Lung microvascular endothelial cell (primary cell): ENCODE data around the gene CD300LB. TPM values are rescaled to one million over a fixed set of nuclear protein-coding genes. Genes with fewer than 3 reads are reported as not detected.

Experiments
- DNase-seq, 2 donors: peaks; one replicate each; pipeline versions ENCODE4 v3.0.0 to v3.0.0-alpha.2; 2010; ENCODE audit warnings: low read depth in 2 of 2
- total RNA-seq: library from RNA; depleted of rRNA; stranded (reverse); fragments of >200 nt; gene quantifications from 2 replicates; pipeline ENCODE4 v1.2.1, GENCODE V29; 2014

The CD300LB gene
- total RNA-seq, 1 donor from 2014 or later, result not detected

DNA sequence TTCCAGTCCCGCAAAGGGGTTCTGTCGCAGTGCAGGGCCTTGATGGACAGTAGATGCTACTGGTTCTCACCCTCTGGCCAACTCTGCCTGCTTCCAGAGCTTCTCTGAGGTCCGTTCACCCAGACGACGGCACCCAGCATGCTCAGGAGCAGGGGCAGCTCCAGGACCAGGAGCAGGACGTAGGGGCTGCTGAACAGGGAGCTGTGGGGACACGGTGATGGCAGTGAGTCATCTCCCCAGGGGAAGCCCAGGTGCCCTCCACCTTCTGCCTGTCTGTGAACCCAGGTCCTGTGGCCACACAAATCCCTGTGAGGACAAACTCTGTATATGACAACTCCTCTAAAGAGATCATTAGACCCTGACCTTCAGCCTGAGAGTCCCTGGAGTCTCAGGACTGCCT lies 18.1 kb upstream of the CD300LB start:
- no peak for DNase-seq

DNA sequence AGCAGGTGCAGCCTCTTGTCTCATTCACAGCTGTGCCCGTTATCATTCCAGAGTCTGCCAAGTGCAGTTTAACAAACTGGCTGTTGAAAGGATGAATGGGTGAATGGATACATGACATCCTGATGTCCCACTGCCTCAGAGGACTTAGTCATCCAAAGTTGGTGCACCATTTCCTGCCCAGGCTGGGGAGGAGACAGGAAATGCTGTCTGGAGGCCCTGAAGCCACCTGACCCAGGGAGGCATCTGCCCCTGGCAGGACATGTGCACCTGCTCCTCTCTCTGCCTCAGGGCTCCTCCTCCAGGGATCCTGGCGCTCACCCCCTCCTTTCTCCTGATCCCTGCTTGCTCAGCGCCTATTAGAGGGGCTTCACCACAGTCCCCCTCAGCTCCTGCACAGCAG lies 16.5 kb upstream of the CD300LB start:
- DNase-seq, result no peak

DNA sequence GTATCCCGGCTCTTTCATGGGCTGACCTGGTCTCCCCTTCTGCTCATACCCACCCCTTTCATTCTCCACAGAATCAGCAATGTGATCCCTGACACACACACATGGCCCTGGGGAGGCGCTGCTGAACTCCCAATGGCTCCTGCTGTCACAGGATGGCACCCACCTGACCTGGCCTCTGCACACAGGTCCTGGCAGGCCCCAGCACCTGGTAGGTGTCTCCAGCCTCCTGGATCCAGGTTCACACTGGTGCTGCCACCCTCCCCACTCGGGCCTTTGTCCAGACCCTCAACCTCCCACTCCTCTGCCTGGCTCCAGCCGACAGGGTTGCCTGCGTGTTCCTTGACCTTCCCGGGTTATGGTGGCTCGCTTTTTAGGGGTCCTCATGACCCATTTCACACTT lies 16.0 kb upstream of the CD300LB start:
- DNase-seq, result no peak

DNA sequence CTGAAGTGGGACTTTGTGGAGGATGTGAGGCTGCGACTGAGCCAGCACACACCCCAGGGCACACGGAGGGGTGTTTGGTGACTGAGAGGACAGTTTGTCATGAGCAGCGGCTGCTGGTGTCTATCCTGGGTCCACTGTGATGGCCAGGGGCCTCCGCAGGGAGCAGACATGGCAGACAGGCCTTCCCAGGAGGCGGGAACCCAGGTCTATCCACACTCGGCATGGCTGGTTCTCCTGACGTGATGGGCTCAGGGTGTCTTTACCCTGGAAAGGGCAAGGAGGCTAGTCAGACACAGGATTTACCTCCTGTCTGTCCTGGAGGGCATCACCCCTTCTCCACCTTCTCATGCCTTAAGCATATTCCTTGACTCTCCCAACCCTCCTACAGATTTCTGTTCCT lies 15.3 kb upstream of the CD300LB start:
- no peak for DNase-seq

DNA sequence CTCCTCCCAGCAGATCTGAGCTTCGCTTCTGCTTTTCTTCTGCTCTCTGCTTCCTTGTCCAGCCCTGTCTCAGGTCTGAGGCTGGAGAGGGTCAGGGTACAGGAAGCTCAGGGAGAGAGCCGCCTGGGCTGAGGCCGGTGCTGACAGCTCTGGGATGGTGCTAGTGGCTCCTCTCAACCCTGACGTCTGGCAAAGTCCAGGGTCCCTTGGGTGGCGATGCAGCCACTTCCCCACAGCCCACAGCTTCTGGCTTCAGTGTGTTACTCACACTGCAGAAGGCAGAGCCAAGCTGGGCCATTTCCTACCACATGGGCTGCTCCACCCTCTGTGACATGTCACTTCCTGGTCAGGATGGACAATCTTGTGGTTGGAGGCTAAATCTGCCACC lies 14.6 kb upstream of the CD300LB start, which contains the start of gene CD300C:
Gene CD300C, minus strand, starts transcription at position 273 of the 388 bp plus-strand sequence. CDS start 333 bp downstream, outside the sequence.
- no peak for DNase-seq

DNA sequence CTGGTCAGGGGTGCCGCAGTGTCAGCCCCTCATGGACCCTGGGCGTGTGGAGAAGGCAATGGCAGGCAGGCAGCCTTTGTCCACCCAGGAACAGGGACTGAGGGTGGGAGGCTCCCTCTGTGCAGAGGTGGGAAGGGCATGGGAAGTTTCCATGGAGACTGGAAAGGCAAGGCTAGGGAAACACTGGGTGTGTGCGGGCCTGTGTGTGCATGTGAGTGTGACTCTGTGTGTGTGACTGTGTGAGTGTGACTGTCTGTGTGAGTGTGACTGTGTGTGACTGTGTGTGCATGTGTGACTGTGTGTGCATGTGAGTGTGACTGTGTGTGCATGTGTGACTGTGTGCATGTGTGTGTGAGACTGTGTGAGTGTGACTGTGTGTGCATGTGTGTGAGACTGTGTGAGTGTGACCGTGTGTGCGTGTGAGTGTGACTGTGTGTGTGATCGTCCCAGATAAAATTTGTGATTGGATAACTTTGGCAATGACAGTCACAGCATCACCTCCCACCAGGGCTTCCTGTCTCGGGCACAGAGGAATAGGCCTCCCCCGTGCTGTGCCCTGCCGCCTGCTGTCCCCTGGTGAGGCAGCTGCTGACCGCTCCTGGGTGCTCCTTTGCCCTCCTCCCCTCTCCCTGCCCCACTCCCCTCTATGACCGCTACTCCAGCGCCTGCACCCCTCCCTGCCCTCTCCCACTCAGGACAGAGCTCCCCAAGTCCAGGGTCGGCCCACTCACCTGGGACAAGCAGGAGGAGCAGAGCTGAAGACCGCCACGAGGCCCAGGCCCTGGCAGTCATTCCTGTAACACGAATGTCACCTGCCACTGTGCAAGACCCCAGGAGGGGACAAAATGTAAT lies 13.9 kb upstream of the CD300LB start:
- DNase-seq, result no peak

DNA sequence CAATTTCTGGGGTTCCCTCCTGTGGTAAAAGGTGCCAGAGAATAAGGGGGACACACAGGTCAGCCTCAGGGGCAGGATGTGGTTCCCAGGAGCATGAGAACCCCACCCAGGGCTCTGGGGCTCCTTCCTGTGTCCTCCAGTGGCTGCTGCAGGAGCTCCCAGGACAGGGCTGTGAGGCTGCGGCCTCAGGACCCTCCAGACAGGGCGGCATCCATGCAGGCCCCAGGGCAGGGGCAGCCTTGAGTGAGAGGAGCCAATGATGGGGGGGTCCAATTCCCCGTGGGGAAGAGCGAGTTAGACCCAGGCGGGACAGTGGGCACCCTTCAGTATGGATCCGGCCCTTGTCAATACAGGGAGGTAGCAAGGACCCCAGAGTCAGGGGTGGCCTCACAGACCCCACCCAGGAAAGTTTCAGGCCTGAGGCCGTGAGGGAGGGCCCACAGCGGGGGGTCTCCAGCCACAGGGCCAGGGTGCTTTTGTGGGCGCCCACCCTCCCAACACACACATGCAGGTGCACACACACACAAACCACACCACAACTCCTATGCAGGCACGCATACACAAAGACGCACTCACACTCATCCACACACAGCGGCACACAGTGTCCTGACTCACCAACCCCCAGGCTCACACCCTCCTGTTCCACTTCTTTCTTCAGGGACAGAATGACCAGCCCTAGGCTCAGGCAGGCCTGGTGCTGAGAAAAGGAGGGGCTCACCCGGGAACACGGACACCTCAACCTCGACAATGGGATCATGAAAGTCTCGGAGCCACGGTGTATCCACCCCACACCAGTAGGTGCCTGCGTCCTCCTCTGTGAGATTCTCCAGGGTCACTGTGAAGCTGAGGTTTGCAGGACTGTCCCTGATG lies 12.9 kb upstream of the CD300LB start:
- DNase-seq, result no peak

DNA sequence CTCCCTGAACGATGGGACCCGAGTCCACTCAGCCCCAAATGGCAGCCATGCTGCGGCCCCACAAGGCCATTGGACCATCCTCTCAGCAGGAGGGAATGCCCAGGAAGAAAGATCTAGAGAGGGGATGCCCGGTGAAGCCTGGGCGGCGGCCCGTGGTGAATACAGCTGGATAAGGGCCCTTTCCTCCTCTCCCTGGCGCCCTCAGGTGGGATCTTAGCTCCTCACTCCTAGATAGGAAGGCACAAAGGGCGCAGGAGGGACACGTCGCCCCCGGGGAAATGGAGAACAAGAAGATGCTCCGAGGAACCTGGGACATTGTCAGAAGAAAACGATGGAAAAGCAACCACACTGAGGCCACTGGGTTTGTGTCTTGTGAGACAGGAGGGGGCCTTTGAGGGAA lies 12.1 kb upstream of the CD300LB start:
- no peak for DNase-seq

DNA sequence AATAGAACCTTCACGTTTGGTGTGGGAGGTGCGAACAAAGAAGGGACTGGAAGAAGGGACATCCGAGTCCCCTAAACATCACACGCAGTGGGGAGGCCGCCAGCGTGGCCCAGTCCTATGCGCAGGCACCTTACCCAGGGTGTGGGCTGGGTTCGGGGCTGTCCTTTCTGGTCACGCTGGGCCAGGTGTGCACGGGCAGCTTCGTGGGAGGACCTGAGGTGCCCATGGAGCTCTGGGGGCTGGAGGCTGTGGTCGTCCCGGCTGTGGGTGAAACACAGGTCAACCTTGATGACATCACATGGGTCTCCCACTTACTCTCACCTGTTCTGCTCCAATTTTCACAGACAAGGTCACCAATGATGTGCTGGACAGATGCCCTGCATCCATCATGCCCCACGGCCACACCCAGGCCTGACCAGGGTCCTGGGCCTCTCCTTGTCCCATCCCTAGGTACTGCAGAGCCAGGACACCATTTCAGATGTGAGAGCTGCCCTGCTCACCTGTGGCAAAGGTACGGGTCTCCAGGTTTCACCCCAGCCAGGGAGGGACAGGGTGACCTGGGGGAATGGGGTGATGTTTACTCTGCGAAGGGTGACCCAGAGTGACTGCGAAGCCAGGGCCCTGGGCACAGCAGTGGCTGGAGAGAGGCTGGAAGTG lies 11.6 kb upstream of the CD300LB start:
- no peak for DNase-seq

DNA sequence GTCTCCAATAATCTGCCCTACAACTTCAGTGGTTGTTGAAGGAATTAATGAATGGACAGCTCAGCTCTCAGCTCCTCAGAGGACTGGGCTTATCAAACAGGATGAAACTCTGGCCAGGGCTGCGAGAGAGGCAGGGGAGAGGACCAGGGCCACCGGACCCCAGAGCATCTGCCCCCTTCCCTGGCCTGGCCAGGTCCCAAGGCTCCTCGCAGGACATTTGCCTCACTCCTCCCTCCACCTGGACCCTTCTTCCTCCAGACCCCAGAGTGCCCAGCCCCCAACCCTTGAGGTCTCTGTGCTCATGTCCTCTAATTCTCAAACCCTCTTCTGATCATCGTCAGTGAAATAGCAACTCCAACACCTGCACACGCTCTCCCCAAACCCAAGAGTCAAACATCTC lies 10.9 kb upstream of the CD300LB start:
- DNase-seq, result no peak

DNA sequence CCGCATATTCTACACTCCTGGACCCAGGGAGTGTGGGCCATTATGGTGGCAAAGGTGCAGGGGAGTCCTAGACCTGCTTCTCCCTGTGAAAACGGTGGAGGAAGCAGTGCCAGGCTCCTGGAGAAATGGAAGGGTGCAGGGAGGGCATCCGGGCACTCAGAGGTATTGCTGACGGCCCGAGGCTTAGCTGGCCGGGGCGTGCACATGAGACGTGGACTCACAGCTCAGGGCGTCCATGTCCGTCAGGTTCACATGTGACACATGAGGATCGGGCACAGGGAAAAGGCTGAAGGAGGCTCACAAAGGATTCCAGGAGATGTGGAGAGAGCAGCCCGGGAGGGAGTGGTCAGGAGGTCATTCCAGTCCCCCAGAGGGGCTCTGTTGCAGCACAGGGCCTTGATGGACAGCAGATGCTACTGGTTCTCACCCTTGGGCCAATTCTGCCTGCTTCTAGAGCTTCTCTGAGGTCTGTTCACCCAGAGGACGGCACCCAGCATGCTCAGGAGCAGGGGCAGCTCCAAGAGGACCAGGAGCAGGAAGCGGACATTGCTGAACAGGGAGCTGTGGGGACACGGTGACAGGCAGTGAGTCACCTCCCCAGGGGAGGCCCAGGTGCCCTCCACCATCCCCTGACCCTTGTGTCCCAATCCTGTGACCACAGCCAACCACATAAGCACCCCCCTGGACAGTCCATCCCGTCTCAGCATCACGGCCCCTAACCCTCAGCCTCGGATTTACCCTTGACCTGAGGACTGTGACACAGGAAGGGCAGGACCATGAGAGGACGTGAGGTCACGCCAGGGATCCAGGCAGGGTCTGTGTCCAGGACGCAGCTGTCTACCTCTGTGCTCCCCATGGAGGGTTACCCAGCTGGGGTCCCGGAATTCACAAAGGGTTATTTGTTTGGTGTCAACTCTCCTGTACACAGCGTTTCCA lies 10.2 kb upstream of the CD300LB start:
- no peak for DNase-seq

DNA sequence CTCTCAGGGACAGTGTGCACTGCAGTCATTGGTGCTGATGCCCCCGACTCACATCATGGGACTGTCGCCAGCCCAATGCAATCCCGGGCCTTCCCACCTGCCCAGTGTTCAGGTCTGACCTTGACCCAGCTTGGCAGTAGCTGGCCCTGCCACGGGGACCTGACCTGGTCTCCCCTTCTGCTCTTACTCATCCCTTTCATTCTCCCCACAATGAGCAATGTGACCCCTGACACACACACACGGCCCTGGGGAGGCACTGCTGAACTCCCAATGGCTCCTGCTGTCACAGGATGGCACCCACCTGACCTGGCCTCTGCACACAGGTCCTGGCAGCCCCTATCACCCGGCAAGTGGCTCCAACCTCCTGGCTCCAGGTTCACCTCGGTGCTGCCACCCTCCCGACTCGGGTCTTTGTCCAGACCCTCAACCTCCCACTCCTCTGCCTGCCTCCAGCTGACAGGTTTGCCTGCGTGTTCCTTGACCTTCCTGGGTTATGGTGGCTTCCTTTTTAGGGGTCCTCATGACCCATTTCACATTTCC lies 8.1 kb upstream of the CD300LB start:
- no peak for DNase-seq

DNA sequence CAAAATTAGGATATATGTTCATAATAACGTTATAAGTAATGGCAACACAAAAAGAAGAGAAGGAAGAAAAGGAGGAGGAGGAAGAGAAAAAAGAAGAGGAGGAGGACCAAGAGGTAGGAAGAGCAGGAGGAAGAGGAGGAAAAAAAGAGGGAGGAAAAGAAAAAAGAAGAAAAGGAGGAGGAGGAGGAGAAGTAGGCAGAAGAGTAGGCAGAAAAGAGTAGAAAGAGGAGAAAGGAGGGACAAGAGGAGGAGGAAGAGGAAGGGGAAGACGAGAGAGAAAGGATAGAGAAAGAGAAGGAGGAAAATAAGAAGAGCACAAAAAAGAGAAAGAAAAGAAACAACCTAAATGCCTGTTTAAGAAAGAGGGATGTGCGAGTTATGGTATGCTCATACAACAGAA lies 5.6 kb upstream of the CD300LB start:
- DNase-seq, result no peak

DNA sequence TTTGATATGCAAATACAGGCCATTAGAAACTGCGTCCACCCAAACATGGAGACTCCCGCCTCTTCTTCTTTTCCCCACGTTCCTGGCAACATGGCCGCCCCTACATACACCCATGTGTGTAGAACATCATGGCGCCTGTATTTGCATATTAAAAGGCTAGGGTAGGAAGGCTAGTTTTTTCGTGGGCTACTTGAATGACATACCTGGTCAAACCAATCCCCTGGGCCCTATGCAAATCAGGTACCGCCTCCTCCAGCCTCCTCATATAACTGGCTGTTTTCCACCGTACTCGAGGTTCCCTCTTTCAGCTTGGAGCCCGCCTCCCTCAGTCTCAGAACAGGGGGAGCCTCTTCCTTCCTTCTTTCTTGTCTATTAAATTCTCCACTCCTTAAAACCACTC lies 840 bp upstream of the CD300LB start:
- no peak for DNase-seq

DNA sequence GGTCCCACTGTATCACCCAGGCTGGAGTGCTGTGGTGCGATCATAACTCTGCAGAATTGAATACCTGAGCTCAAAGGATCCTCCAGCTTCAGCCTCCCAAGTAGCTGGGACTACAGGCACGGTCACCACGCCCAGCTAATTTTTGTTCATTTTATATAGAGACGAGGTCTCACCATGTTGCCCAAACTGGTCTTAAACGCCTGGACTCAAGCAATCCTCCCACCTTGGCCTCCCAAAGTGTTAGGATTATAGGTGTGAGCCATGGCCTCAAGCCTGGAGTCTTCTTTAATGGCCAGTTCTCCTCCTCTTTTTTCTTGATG lies 484 bp downstream of the CD300LB start:
- no peak for DNase-seq

DNA sequence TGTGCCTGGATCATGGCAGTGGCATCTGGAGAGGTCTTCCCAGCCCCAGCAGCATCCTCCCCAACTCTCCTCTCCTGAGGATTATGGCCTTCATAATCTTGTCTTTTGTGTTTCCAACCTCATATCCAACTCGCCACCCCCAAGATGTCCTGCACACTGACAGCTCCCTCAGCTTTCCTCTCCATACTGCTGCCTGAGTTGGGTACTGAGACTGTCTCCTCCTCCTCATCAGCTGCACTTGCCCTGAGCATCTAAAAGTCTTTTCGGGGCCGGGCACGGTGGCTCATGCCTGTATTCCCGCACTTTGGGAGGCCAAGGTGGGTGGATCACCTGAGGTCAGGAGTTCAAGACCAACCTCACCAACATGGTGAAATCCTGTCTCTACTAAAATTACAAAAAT lies 2.0 kb downstream of the CD300LB start:
- DNase-seq, result no peak

DNA sequence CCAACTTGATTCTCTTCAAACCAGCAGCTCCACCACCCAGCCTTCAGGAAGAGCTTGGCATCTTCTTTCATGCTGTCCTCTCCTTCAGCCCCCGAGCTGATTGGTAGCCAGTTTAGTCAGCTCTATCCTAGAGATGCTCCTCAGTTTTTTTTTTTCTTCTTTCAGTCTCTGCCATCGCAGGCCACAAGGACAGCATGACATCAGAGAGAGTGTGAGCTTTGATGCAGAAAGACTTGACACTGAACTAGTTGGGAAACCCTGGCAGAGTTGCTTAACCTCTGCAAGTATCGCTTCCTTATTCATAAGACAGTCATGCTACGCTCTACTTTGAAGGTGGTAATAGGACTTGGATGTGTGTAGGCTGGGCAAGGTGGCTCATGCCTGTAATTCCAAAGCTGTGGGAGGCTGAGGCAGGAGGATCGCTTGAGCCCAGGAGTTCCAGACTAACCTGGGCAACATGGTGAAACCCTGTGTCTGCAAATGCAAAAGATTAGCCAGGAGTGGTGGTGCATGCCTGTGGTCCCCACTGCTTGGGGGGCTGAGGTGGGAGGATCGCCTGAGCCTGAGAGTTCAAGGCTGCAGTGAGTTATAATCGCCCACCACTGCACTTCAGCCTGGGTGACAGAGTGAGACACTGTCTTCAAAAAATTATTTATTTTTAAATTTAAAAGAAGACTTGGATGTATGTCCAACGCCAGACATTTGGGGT lies 2.6 kb downstream of the CD300LB start:
- DNase-seq, result no peak

DNA sequence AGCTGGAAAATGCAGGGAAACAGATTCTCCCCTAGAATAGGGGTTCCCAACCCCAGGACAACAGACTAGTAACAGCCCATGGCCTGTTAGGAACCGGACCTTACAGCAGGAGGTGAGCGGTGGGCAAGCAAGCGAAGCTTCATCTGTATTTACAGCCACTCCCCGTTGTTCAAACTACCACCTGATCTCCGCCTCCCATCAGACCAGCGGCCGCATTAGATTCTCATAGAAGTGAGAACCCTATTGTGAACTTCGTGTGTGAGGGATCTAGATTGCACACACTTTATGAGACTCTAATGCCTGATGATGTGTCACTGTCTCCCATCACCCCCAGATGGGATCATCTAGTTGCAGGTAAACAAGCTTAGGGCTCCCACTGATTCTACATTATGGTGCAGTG lies 3.5 kb downstream of the CD300LB start:
- DNase-seq, result no peak

DNA sequence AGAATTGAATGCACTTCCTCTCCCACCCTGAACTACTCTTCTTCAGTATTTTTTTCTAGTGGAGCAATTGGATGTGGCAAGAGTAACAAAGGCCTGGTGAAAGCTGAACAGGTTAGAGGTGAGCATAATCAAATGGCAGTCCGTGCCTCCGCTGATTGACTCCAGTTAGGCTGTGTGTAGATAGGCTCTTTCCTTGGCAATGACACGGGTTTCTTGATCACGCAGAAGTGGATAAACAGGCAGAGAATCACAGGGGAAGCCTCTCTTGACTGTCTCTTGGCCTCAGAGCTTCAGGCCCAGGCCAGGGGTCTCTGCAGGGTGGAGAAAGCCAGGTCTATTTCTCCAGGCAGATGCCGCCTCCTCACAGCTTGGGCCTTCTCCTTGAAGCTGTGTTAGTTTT lies 4.2 kb downstream of the CD300LB start:
- no peak for DNase-seq

DNA sequence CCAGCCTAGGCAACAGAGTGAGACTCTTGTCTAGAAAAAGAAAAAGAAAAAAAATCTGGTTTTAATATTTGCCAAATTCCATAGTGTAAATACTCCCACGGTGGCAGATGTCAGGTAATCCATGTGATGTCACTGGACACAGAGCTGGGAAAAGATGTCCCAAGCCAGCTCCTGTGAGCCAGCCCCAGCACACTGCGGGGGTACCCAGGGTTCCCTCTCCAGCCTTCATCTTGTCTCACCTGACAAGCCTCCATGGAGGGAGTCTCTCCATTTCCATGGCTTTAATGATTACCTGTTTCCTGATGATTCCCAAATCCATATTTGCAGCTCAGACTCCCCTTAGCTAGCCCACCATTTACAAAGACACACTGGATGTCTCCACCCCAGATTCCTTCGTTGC lies 4.6 kb downstream of the CD300LB start:
- DNase-seq, result no peak
